H1 (cell line): Measurements from ENCODE around the gene CEP68. TPM values are rescaled to one million over a fixed set of nuclear protein-coding genes. Genes with fewer than 3 reads are reported as not detected.

Experiments
- CTCF ChIA-PET: fragments of 300-600 bp; sonication (Branson Sonifier 250); formaldehyde crosslinking; loops from one replicate; lab custom pipeline; 2021; ENCODE audit not compliant: partially characterized antibody; lab: Charles Lee
- POLR2A ChIA-PET: fragments of 300-600 bp; sonication (Branson Sonifier 250); formaldehyde crosslinking; loops from one replicate; lab custom pipeline; 2021; ENCODE audit warnings: inconsistent platforms; ENCODE audit not compliant: partially characterized antibody; lab: Charles Lee
- DNase-seq, 2 experiments: peaks; one replicate each; pipeline versions ENCODE4 v3.0.0 to v3.0.0-alpha.2; 2010 to 2022; ENCODE audit warnings: low spot score in 2 of 2, low read depth in 1 of 2, mixed read lengths in 1 of 2
- FAIRE-seq: peaks from 2 replicates; lab custom pipeline; 2011; peaks lifted over from hg19 to GRCh38; lab: Jason Lieb, UNC
- H2AFZ ChIP-seq: 2 replicates; pipeline ENCODE4 v1.8.1; 2012; ENCODE audit warnings: low read length, inconsistent platforms
- H2AK5ac ChIP-seq: 2 replicates; pipeline ENCODE4 v1.6.1; 2013; ENCODE audit warnings: low read depth, low read length
- H2BK120ac ChIP-seq: replicated peaks from 2 replicates; pipeline ENCODE3; 2013; ENCODE audit warnings: low read depth, low read length, inconsistent platforms
- H2BK12ac ChIP-seq: 2 replicates; pipeline ENCODE4 v1.6.1; 2013; ENCODE audit warnings: low read depth, low read length
- H2BK15ac ChIP-seq: 2 replicates; pipeline ENCODE4 v1.6.1; 2013; ENCODE audit warnings: low read length
- H2BK20ac ChIP-seq: 2 replicates; pipeline ENCODE4 v1.6.1; 2013; ENCODE audit warnings: low read length
- H2BK5ac ChIP-seq: 2 replicates; pipeline ENCODE4 v1.6.1; 2013; ENCODE audit warnings: low read depth, low read length
- H3K14ac ChIP-seq: 2 replicates; pipeline ENCODE4 v1.6.1; 2013; ENCODE audit warnings: inconsistent platforms; ENCODE audit not compliant: insufficient read length
- H3K18ac ChIP-seq: 2 replicates; pipeline ENCODE4 v1.6.1; 2013; ENCODE audit warnings: low read length; ENCODE audit errors: extremely low read depth
- H3K23ac ChIP-seq: 2 replicates; pipeline ENCODE4 v1.6.1; 2013; ENCODE audit warnings: inconsistent platforms; ENCODE audit not compliant: insufficient read length
- H3K23me2 ChIP-seq: 2 replicates; pipeline ENCODE4 v1.6.1; 2013; ENCODE audit warnings: low read depth, low read length
- H3K27ac ChIP-seq: 2 replicates; pipeline ENCODE4 v1.6.1; 2011; ENCODE audit warnings: low read depth, low read length, inconsistent platforms
- H3K27me3 ChIP-seq, 4 experiments: replicated peaks in 1 of 4; 1 replicate in 1 of 4; 2 replicates in 3 of 4; pipeline versions ENCODE4 v1.6.1 to v1.8.1; 2011 to 2013; ENCODE audit warnings: low read length in 3 of 4, mild to moderate bottlenecking in 3 of 4, inconsistent platforms in 2 of 4, mixed read lengths in 2 of 4, moderate library complexity in 1 of 4; ENCODE audit not compliant: control insufficient read depth in 3 of 4, insufficient read depth in 3 of 4; ENCODE audit errors: extremely low read depth in 1 of 4
- H3K36me3 ChIP-seq, 4 experiments: 2 replicates each; pipeline versions ENCODE4 v1.6.1 to v1.8.1; 2011 to 2013; ENCODE audit warnings: mild to moderate bottlenecking in 4 of 4, low read length in 3 of 4, moderate library complexity in 2 of 4, control low read depth in 1 of 4, inconsistent platforms in 1 of 4; ENCODE audit not compliant: insufficient read depth in 4 of 4, control insufficient read depth in 2 of 4
- H3K4ac ChIP-seq: replicated peaks from 2 replicates; pipeline ENCODE3; 2013; ENCODE audit warnings: low read length, low read depth, mixed read lengths, inconsistent platforms; ENCODE audit not compliant: insufficient read length
- H3K4me1 ChIP-seq, 4 experiments: replicated peaks in 1 of 4; 1 replicate in 1 of 4; 2 replicates in 3 of 4; pipeline versions ENCODE4 v1.6.1 to v1.8.1; 2011 to 2013; ENCODE audit warnings: low read length in 3 of 4, inconsistent platforms in 2 of 4, mixed read lengths in 1 of 4; ENCODE audit not compliant: insufficient read depth in 4 of 4, control insufficient read depth in 3 of 4
- H3K4me2 ChIP-seq, 2 experiments: 2 replicates each; pipeline versions ENCODE4 v1.6.1 to v1.8.1; 2011 to 2013; ENCODE audit warnings: low read depth in 2 of 2, low read length in 2 of 2, control low read depth in 1 of 2, inconsistent platforms in 1 of 2, mild to moderate bottlenecking in 1 of 2; ENCODE audit not compliant: insufficient read depth in 1 of 2
- H3K4me3 ChIP-seq, 4 experiments: fragments of 200-600, 300-600 bp in 1 of 4; sonication (generic), shearing (Covaris generic), sonication (Bioruptor Twin) in 1 of 4; 2 replicates each; pipeline versions ENCODE4 v1.5.1 to v1.8.1; 2011 to 2016; ENCODE audit warnings: low read length in 4 of 4, low read depth in 3 of 4, control low read depth in 2 of 4, inconsistent platforms in 2 of 4, mild to moderate bottlenecking in 2 of 4, mixed read lengths in 1 of 4, moderate library complexity in 1 of 4; ENCODE audit not compliant: insufficient read depth in 2 of 4; ENCODE audit errors: extremely low read depth in 1 of 4
- H3K56ac ChIP-seq: replicated peaks from 2 replicates; pipeline ENCODE3; 2013; ENCODE audit warnings: low read depth, mild to moderate bottlenecking, mixed read lengths, low read length, inconsistent platforms; ENCODE audit not compliant: insufficient read length
- H3K79me1 ChIP-seq: 2 replicates; pipeline ENCODE4 v1.6.1; 2013; ENCODE audit warnings: low read depth, low read length, control low read depth
- H3K79me2 ChIP-seq, 2 experiments: 2 replicates each; pipeline versions ENCODE4 v1.6.1 to v1.8.1; 2012 to 2013; ENCODE audit warnings: low read length in 2 of 2, mild to moderate bottlenecking in 2 of 2, inconsistent platforms in 1 of 2; ENCODE audit not compliant: insufficient read depth in 2 of 2, control insufficient read depth in 1 of 2
- H3K9ac ChIP-seq, 4 experiments: replicated peaks in 1 of 4; 1 replicate in 1 of 4; 2 replicates in 3 of 4; pipeline versions ENCODE4 v1.6.1 to v1.8.1; 2011 to 2013; ENCODE audit warnings: low read depth in 3 of 4, low read length in 3 of 4, control low read depth in 2 of 4, mild to moderate bottlenecking in 2 of 4, moderate library complexity in 2 of 4, inconsistent platforms in 1 of 4; ENCODE audit errors: extremely low read depth in 1 of 4
- H3K9me3 ChIP-seq, 2 experiments: 2 replicates each; pipeline versions ENCODE4 v1.6.1 to v1.8.1; 2012 to 2013; ENCODE audit warnings: mild to moderate bottlenecking in 2 of 2, moderate library complexity in 2 of 2, control low read depth in 1 of 2, inconsistent platforms in 1 of 2, low read depth in 1 of 2, low read length in 1 of 2, mixed read lengths in 1 of 2; ENCODE audit not compliant: insufficient read depth in 2 of 2
- H4K20me1 ChIP-seq, 2 experiments: replicated peaks in 1 of 2; 2 replicates each; pipeline versions ENCODE3 to v1.8.1; 2011 to 2013; ENCODE audit warnings: inconsistent platforms in 2 of 2, low read length in 2 of 2, mild to moderate bottlenecking in 1 of 2; ENCODE audit not compliant: insufficient read depth in 2 of 2, control insufficient read depth in 1 of 2
- H4K5ac ChIP-seq: 2 replicates; pipeline ENCODE4 v1.6.1; 2013; ENCODE audit warnings: low read length, low read depth, mixed read lengths, inconsistent platforms; ENCODE audit not compliant: insufficient read length
- H4K8ac ChIP-seq: 2 replicates; pipeline ENCODE4 v1.8.0; 2013; ENCODE audit warnings: mild to moderate bottlenecking, moderate library complexity, low read length, inconsistent platforms; ENCODE audit not compliant: insufficient read depth; ENCODE audit errors: extremely low read depth
- H4K91ac ChIP-seq: replicated peaks from 2 replicates; pipeline ENCODE3; 2013; ENCODE audit warnings: low read length, mixed read lengths, inconsistent platforms; ENCODE audit not compliant: insufficient read length
- BRCA1 ChIP-seq: IDR thresholded peaks from 2 replicates; pipeline ENCODE4 v1.6.1; 2012; ENCODE audit warnings: low read depth, low read length, improper control_type of control experiment
- GTF2F1 ChIP-seq: IDR thresholded peaks from 2 replicates; pipeline ENCODE4 v1.6.1; 2012; ENCODE audit warnings: low read depth, low read length, improper control_type of control experiment, borderline replicate concordance
- NANOG ChIP-seq: IDR thresholded peaks from 2 replicates; pipeline ENCODE4 v1.6.1; 2011; ENCODE audit warnings: low read length, low read depth, mild to moderate bottlenecking, inconsistent platforms; ENCODE audit not compliant: insufficient read depth, poor library complexity, severe bottlenecking
- WGBS, 2 experiments: shearing (Covaris generic) in 1 of 2; methylation state at CpG; one replicate each; pipeline versions ENCODE4 v1.1.6 to v1.1.7; 2013 to 2015; ENCODE audit warnings: low lambda C conversion rate in 2 of 2, mixed read lengths in 2 of 2, inconsistent platforms in 1 of 2, low coverage in 1 of 2, missing lambda C conversion rate in 1 of 2; ENCODE audit not compliant: insufficient replicate concordance in 2 of 2, insufficient coverage in 1 of 2, insufficient read length in 1 of 2; ENCODE audit errors: extremely low coverage in 1 of 2, missing lambda C conversion rate in 1 of 2; 5-methylcytosine and 5-hydroxymethylcytosine counted together
- polyA plus RNA-seq, 7 experiments: library from polyadenylated mRNA; depleted of rRNA in 3 of 7; stranded (reverse) in 5 of 7; unstranded in 2 of 7; fragments of >200 nt in 5 of 7; fragments of 200-250 nt in 2 of 7; gene quantifications; 1 replicate in 5 of 7; 2 replicates in 1 of 7; 4 replicates in 1 of 7; pipeline versions ENCODE4 v1.2.1 to v1.2.3, GENCODE V29; 2011 to 2013; ENCODE audit warnings: missing spikeins in 2 of 7, mixed read lengths in 2 of 7
- total RNA-seq: library from RNA; stranded (reverse); fragmentation: NEBNext Ultra II Directional; extraction: Animal tissue kit (Norgen Biotek cat#: 25700); gene quantifications from 2 replicates; pipeline ENCODE4 v1.2.1, GENCODE V29; 2021

CEP68 gene
- total and polyA plus RNA-seq, 2 of the 8 experiments (the other 6 are each of a cell fraction or from before 2014, with no cell fraction given): 23.2 to 24.7 TPM

DNA sequence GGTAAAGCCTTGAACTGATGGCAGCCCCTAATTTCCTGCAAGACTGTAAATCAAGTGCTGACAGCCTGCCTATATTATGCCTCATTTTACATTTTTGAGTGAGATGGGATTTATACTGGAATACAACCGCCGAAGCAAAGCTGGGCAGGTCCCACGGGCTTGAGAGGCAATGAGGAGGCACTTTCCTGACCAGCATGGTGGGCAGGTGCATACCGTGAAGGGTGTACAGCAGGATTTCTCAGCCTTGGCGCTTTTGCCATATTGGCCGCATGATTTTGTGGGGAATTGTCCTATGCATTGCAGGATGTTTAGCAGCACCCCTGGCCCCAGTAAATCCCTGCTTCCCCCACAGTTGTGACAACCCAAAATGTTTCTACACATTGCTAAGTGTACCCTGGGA, 22.8 kb downstream of the CEP68 start:
- Histone ChIP-seq H3K79me1 (0 out of 2 replicates have a peak, but pooled peaks cover 2% of the 10 kb centered on the region), H3K4me1 (peaks cover 0 to 18% (median 5%) of the 10 kb centered on the region in 4 experiments), H3K27ac (no peak overlapping the region), H3K18ac (no peak overlapping the region), H4K5ac (no peak overlapping the region), H3K56ac (no peak overlapping the region), H3K4me2 (no peak overlapping the region), H3K4ac (no peak overlapping the region), H2BK20ac (no peak overlapping the region), H4K8ac (no peak overlapping the region), H3K27me3 (no peaks in the 10 kb centered on the region), H3K23ac (no peak overlapping the region), H3K79me2 (no peaks in the 10 kb centered on the region), H3K9me3 (no peaks in the 10 kb centered on the region), H3K36me3 (peaks cover 6 to 60% (median 23%) of the 10 kb centered on the region in 4 experiments; a peak in 7 of 8 replicates), H3K23me2 (no peaks in the 10 kb centered on the region; the same call in 1 of the 2 replicates), H4K91ac (no peak overlapping the region), H2BK15ac (no peak overlapping the region), H3K9ac (no peak overlapping the region), H2AFZ (no peak overlapping the region), H2BK12ac (no peak overlapping the region), H2BK120ac (no peak overlapping the region), H3K4me3 (no peak overlapping the region), H4K20me1 (peaks cover 12 to 15% of the 10 kb centered on the region in 2 experiments), H2BK5ac (no peak overlapping the region), H2AK5ac (no peak overlapping the region), H3K14ac (no peak overlapping the region)
- DNase-seq (no peak), FAIRE-seq (no peak)
- CTCF ChIA-PET: interaction anchor here (1.1 to 6.2 kb wide), 5 partner anchors 14 to 158 kb away, joined by 3 to 27 read pairs (median 5); no protein-coding TSS in a partner anchor
- POLR2A ChIA-PET: interaction anchor here (0.6 to 1.6 kb wide), 4 partner anchors 22 to 518 kb away, joined by 3 to 4 read pairs (median 3); partner anchors contain the start of gene CEP68
- 89% methylated on average over 6 of the region's 6 CpGs; no CpG with 5 or more reads in 1 of the 2 experiments for WGBS, 2 experiments
- TF ChIP-seq GTF2F1 (no peak), NANOG (no peak), BRCA1 (no peak)
